Measurements from ENCODE around the gene TAGLN. TPM values are rescaled to one million over a fixed set of nuclear protein-coding genes. Genes with fewer than 3 reads are reported as not detected.
A peak's percentile ranks its signal among the peaks of the same experiment; 100 is the strongest.

The TAGLN gene
- polyA plus RNA-seq, 1 of the 3 experiments (the other 2 are of a cell fraction), result 519 TPM

DNA sequence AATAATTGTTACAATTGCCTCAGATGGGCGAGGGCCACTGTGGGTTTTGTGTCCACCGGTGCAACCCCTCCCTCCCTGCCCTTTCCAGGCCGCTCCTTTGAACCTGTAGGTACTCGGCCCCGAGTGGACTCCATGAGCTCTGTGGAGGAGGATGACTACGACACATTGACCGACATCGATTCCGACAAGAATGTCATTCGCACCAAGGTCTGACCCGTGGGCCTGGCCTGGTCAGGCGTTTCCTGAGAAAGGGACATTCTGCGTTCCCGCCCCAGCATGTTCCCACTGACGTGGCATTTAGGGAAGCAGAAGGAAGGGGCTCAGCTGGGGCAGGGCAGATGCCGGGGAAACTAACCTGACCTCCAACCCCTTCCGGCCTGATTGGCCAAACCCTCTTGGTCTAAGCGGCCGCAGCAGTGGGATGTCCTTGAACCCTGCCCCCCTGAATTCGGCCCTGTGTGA lies 10.5 kb upstream of the TAGLN start:
- no peak overlapping the region for H3K4me3 ChIP-seq (ENCODE audit: low read depth in 2 of 2, low read length in 1 of 2)
- H2AFZ ChIP-seq (ENCODE audit: low read depth), result no peak overlapping the region
- no peak overlapping the region for H3K4me2 ChIP-seq
- H3K4me1 ChIP-seq (ENCODE audit: control insufficient read depth in 1 of 2, insufficient read depth in 2 of 2, low read depth in 1 of 2, low read length in 1 of 2), result no peaks in the 10 kb centered on the region
- TF ChIP-seq RXRA (IDR thresholded peaks at IDR 0.05; ENCODE audit: borderline replicate concordance, low read depth) (no peak), GATA2 (CRISPR knock-in tag; IDR thresholded peaks at IDR 0.05) (no peak)
- no peak overlapping the region for H3K27ac ChIP-seq (ENCODE audit: low read depth in 2 of 2, low read length in 1 of 2)
- H3K9me2 ChIP-seq, result no peaks in the 10 kb centered on the region
- H3K36me3 ChIP-seq (replicated peaks in 1 of 2; ENCODE audit: control insufficient read depth in 1 of 2, insufficient read depth in 2 of 2, low read length in 1 of 2), result peaks cover 0 to 19% of the 10 kb centered on the region in 2 experiments
- POLR2A ChIA-PET, result no interaction called here
- no peaks in the 10 kb centered on the region for H4K20me1 ChIP-seq (ENCODE audit: insufficient read depth)
- no peaks in the 10 kb centered on the region for H3K27me3 ChIP-seq (ENCODE audit: insufficient read depth)
- no peak overlapping the region for H3K9ac ChIP-seq
- DNase-seq, result peak; percentile 13
- H3F3A ChIP-seq (replicated peaks; ENCODE audit: insufficient read depth), result no peaks in the 10 kb centered on the region
- no peaks in the 10 kb centered on the region for H3K9me3 ChIP-seq
- CTCF ChIA-PET, result no interaction called here
- H3K79me2 ChIP-seq (ENCODE audit: insufficient read depth), result no peaks in the 10 kb centered on the region
- 88% methylated on average over 17 of the region's 20 CpGs for WGBS (ENCODE audit: low lambda C conversion rate)

DNA sequence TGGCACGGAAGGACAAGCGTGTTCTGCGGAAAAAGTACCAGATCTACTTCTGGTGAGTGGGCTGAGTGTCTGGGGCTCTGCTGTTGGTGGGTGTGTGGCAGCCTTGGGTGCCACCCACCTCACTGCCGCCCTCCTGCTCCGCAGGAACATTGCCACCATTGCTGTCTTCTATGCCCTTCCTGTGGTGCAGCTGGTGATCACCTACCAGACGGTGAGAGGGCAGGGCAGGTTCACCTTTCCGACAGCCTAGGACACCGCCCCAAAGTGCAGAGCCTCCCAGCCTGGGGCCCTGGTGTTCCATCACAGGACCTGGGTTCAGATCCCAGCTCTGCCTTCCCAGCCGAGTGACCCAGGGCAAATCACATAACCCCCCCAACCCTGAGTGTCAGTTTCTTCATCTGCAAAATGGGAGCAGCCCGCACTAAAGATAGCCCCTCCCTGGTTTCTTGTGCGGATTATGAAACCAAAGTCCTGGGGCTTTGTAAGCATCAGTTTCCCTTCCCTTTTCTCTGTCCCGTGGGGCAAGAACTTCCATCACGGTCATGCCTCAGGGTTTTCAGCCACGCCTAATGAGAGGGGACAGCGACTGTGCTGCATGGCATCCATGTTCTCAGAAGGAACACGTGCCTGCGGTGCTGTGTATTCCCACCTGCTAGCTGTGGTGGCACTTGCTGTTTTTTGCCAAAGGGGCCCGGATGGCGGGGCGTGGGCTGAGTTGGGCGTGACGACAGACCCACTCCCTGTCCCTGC lies 9.8 kb upstream of the TAGLN start:
- Histone ChIP-seq H3F3A (replicated peaks; ENCODE audit: insufficient read depth) (no peaks in the 10 kb centered on the region), H3K4me2 (no peak overlapping the region), H3K4me3 (ENCODE audit: low read depth in 2 of 2, low read length in 1 of 2) (no peak overlapping the region), H2AFZ (ENCODE audit: low read depth) (no peak overlapping the region), H3K79me2 (ENCODE audit: insufficient read depth) (no peaks in the 10 kb centered on the region), H3K9me3 (no peaks in the 10 kb centered on the region), H4K20me1 (ENCODE audit: insufficient read depth) (no peaks in the 10 kb centered on the region), H3K9ac (no peak overlapping the region), H3K4me1 (ENCODE audit: control insufficient read depth in 1 of 2, insufficient read depth in 2 of 2, low read depth in 1 of 2, low read length in 1 of 2) (no peaks in the 10 kb centered on the region), H3K9me2 (no peaks in the 10 kb centered on the region), H3K27ac (ENCODE audit: low read depth in 2 of 2, low read length in 1 of 2) (no peak overlapping the region), H3K27me3 (ENCODE audit: insufficient read depth) (no peaks in the 10 kb centered on the region), H3K36me3 (replicated peaks in 1 of 2; ENCODE audit: control insufficient read depth in 1 of 2, insufficient read depth in 2 of 2, low read length in 1 of 2) (peaks cover 0 to 17% of the 10 kb centered on the region in 2 experiments)
- 93% methylated on average over 17 of the region's 22 CpGs for WGBS (ENCODE audit: low lambda C conversion rate)
- DNase-seq, result no peak
- ChIA-PET POLR2A (no interaction called here), CTCF (interaction anchor here (1.5 kb wide), 1 partner anchor 13 kb away, joined by 3 read pairs; no protein-coding TSS in a partner anchor)
- TF ChIP-seq MEF2A (IDR thresholded peaks at IDR 0.05; ENCODE audit: borderline replicate concordance, low read depth) (no peak), TAF1 (IDR thresholded peaks at IDR 0.05; ENCODE audit: borderline replicate concordance, low read depth, low read length) (no peak), FOXM1 (IDR thresholded peaks at IDR 0.05; ENCODE audit: low read depth) (no peak), TEAD4 (IDR thresholded peaks at IDR 0.05; ENCODE audit: borderline replicate concordance, insufficient read depth) (no peak), FOXJ3 (CRISPR knock-in tag; IDR thresholded peaks at IDR 0.05) (no peak), SIN3A (IDR thresholded peaks at IDR 0.05; ENCODE audit: borderline replicate concordance, low read depth, low read length) (no peak), EZH2phosphoT487 (IDR thresholded peaks at IDR 0.05; ENCODE audit: borderline replicate concordance, low read depth) (no peak), GABPA (IDR thresholded peaks at IDR 0.05; ENCODE audit: low read depth) (no peak), RAD21 (IDR thresholded peaks at IDR 0.05; ENCODE audit: low read length) (no peak), FOSL2 (IDR thresholded peaks at IDR 0.05; ENCODE audit: borderline replicate concordance, low read depth) (no peak), RFX5 (IDR thresholded peaks at IDR 0.05; ENCODE audit: low read length) (no peak), NRF1 (IDR thresholded peaks at IDR 0.05; ENCODE audit: low read depth, low read length) (no peak), SMC3 (IDR thresholded peaks at IDR 0.05; ENCODE audit: low read depth, low read length) (no peak), POLR2AphosphoS5 (IDR thresholded peaks at IDR 0.05; ENCODE audit: low read depth, low read length) (no peak)
- TF ChIP-seq, protein P1, sequence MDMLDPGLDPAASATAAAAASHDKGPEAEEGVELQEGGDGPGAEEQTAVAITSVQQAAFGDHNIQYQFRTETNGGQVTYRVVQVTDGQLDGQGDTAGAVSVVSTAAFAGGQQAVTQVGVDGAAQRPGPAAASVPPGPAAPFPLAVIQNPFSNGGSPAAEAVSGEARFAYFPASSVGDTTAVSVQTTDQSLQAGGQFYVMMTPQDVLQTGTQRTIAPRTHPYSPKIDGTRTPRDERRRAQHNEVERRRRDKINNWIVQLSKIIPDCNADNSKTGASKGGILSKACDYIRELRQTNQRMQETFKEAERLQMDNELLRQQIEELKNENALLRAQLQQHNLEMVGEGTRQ (IDR thresholded peaks at IDR 0.05; ENCODE audit: borderline replicate concordance, low read depth, low read length), result no peak
- TF ChIP-seq, protein P2, sequence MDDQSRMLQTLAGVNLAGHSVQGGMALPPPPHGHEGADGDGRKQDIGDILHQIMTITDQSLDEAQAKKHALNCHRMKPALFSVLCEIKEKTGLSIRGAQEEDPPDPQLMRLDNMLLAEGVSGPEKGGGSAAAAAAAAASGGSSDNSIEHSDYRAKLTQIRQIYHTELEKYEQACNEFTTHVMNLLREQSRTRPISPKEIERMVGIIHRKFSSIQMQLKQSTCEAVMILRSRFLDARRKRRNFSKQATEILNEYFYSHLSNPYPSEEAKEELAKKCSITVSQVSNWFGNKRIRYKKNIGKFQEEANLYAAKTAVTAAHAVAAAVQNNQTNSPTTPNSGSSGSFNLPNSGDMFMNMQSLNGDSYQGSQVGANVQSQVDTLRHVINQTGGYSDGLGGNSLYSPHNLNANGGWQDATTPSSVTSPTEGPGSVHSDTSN (IDR thresholded peaks at IDR 0.05), result no peak
- TF ChIP-seq, protein P3, sequence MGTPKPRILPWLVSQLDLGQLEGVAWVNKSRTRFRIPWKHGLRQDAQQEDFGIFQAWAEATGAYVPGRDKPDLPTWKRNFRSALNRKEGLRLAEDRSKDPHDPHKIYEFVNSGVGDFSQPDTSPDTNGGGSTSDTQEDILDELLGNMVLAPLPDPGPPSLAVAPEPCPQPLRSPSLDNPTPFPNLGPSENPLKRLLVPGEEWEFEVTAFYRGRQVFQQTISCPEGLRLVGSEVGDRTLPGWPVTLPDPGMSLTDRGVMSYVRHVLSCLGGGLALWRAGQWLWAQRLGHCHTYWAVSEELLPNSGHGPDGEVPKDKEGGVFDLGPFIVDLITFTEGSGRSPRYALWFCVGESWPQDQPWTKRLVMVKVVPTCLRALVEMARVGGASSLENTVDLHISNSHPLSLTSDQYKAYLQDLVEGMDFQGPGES (IDR thresholded peaks at IDR 0.05; ENCODE audit: low read depth, low read length), result no peak
- TF ChIP-seq, protein P4, sequence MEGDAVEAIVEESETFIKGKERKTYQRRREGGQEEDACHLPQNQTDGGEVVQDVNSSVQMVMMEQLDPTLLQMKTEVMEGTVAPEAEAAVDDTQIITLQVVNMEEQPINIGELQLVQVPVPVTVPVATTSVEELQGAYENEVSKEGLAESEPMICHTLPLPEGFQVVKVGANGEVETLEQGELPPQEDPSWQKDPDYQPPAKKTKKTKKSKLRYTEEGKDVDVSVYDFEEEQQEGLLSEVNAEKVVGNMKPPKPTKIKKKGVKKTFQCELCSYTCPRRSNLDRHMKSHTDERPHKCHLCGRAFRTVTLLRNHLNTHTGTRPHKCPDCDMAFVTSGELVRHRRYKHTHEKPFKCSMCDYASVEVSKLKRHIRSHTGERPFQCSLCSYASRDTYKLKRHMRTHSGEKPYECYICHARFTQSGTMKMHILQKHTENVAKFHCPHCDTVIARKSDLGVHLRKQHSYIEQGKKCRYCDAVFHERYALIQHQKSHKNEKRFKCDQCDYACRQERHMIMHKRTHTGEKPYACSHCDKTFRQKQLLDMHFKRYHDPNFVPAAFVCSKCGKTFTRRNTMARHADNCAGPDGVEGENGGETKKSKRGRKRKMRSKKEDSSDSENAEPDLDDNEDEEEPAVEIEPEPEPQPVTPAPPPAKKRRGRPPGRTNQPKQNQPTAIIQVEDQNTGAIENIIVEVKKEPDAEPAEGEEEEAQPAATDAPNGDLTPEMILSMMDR (IDR thresholded peaks at IDR 0.05), result no peak
